Naive thymus-derived CD8-positive, alpha-beta T cell (primary cell): ENCODE results near the gene FBXW11. TPM values are rescaled to one million over a fixed set of nuclear protein-coding genes. Genes with fewer than 3 reads are reported as not detected.

Experiments
- ATAC-seq, 2 donors: fragments of 150-1000 bp; cut with Tn5 transposase in 1 of 2; sonication (Bioruptor Pico), chemical (Tn5 transposase) in 1 of 2; 1 replicate in 1 of 2; 2 replicates in 1 of 2; pipeline ENCODE4 v1.10.0; 2021; ENCODE audit warnings: mild to moderate bottlenecking in 2 of 2, moderate library complexity in 2 of 2
- POLR2A ChIA-PET: fragments of 350-600 bp; sonication (Branson Sonifier 250); formaldehyde crosslinking; loops from one replicate; lab custom pipeline; 2021; ENCODE audit warnings: antibody characterized with exemption; lab: Charles Lee
- DNase-seq, 10 donors: peaks; one replicate each; pipeline versions ENCODE4 v3.0.0 to v3.0.0-alpha.2; 2020 to 2022
- H3K27ac Mint-ChIP-seq, 10 donors: one replicate each; pipeline ENCODE4 v1.8.0; 2020 to 2022; ENCODE audit warnings: mild to moderate bottlenecking in 10 of 10, mixed read lengths in 10 of 10, moderate library complexity in 4 of 10, inconsistent platforms in 1 of 10
- H3K27me3 Mint-ChIP-seq, 5 donors: one replicate each; pipeline ENCODE4 v1.8.0; 2021 to 2022; ENCODE audit warnings: mixed read lengths in 5 of 5
- H3K36me3 Mint-ChIP-seq, 3 donors: one replicate each; pipeline ENCODE4 v1.8.0; 2020 to 2022; ENCODE audit warnings: mixed read lengths in 3 of 3, mild to moderate bottlenecking in 2 of 3, inconsistent platforms in 1 of 3
- H3K4me1 Mint-ChIP-seq, 4 donors: one replicate each; pipeline ENCODE4 v1.8.0; 2021 to 2022; ENCODE audit warnings: mixed read lengths in 4 of 4
- H3K4me3 Mint-ChIP-seq, 10 donors: one replicate each; pipeline ENCODE4 v1.8.0; 2020 to 2022; ENCODE audit warnings: mild to moderate bottlenecking in 10 of 10, mixed read lengths in 10 of 10, moderate library complexity in 6 of 10, inconsistent platforms in 1 of 10
- H3K9me3 Mint-ChIP-seq, 9 donors: one replicate each; pipeline ENCODE4 v1.8.0; 2020 to 2022; ENCODE audit warnings: mixed read lengths in 9 of 9, mild to moderate bottlenecking in 3 of 9, inconsistent platforms in 1 of 9, moderate library complexity in 1 of 9
- polyA plus RNA-seq, 3 donors: library from polyadenylated mRNA; unstranded; fragments of 300-500 nt; fragmentation: Illumina TruSeq; gene quantifications; one replicate each; pipeline ENCODE4 v1.2.3, GENCODE V29; 2021
- total RNA-seq, 8 experiments: library from RNA in 2 of 8; stranded (reverse) in 2 of 8; gene quantifications; one replicate each; pipeline ENCODE4 v1.2.3 and lab custom pipeline; 2021 to 2026

Gene FBXW11
- total and polyA plus RNA-seq, 5 experiments from 2014 or later, result 13.5 to 39.5 (median 18.3) TPM

GRCh38 chr5:171840711-171841522, 165.5 kb downstream of the FBXW11 start:
- DNase-seq (no peak), ATAC-seq (no peak)
- POLR2A ChIA-PET, result no interaction called here
- Mint-ChIP-seq H3K27me3 (no peaks in the 10 kb centered on the region), H3K9me3 (peaks cover 0 to 2% (median 0%) of the 10 kb centered on the region in 9 donors), H3K27ac (no peak overlapping the region), H3K36me3 (peaks cover 0 to 11% (median 0%) of the 10 kb centered on the region in 3 donors), H3K4me1 (peaks cover 0 to 5% (median 3%) of the 10 kb centered on the region in 4 donors), H3K4me3 (no peak overlapping the region)

- peaks cover 0 to 3% (median 0%) of the 10 kb centered on the region in 9 donors for H3K9me3 Mint-ChIP-seq
- H3K36me3 Mint-ChIP-seq, result peaks cover 0 to 11% (median under 1%) of the 10 kb centered on the region in 3 donors
- ATAC-seq (no peak), DNase-seq (no peak)
- H3K4me1 Mint-ChIP-seq, result peaks cover 0 to 3% (median 3%) of the 10 kb centered on the region in 4 donors
- POLR2A ChIA-PET, result no interaction called here
- H3K4me3 Mint-ChIP-seq, result no peak overlapping the region
- H3K27me3 Mint-ChIP-seq, result no peaks in the 10 kb centered on the region
- H3K27ac Mint-ChIP-seq, result peak overlapping the region in 1 of 10 donors; percentile 41
Measured at GRCh38 chr5:171840066-171840465, 166.4 kb downstream of the FBXW11 start.

GRCh38 chr5:171839112-171839511, 167.3 kb downstream of the FBXW11 start:
- Mint-ChIP-seq H3K9me3 (peaks cover 0 to 4% (median 0%) of the 10 kb centered on the region in 9 donors), H3K36me3 (peaks cover 0 to 11% (median 11%) of the 10 kb centered on the region in 3 donors), H3K4me3 (no peak overlapping the region), H3K4me1 (peaks cover 0 to 3% (median 3%) of the 10 kb centered on the region in 4 donors), H3K27me3 (no peaks in the 10 kb centered on the region), H3K27ac (no peak overlapping the region)
- POLR2A ChIA-PET, result interaction anchor here (0.7 kb wide), 1 partner anchor 182 kb away, joined by 3 read pairs; no protein-coding TSS in a partner anchor
- DNase-seq (no peak), ATAC-seq (no peak)

- H3K36me3 Mint-ChIP-seq, result peaks cover 7 to 17% (median 9%) of the 10 kb centered on the region in 3 donors
- DNase-seq (no peak), ATAC-seq (no peak)
- no peak overlapping the region for H3K27ac Mint-ChIP-seq
- peaks cover 0 to 3% (median 2%) of the 10 kb centered on the region in 4 donors for H3K4me1 Mint-ChIP-seq
- no peaks in the 10 kb centered on the region for H3K27me3 Mint-ChIP-seq
- peaks cover 0 to 10% (median 5%) of the 10 kb centered on the region in 9 donors for H3K9me3 Mint-ChIP-seq
- POLR2A ChIA-PET, result interaction anchor here (0.5 kb wide), 1 partner anchor 332 kb away, joined by 5 read pairs; no protein-coding TSS in a partner anchor
- H3K4me3 Mint-ChIP-seq, result no peak overlapping the region
Measured at GRCh38 chr5:171838066-171838465, 168.4 kb downstream of the FBXW11 start.

- Mint-ChIP-seq H3K27me3 (no peaks in the 10 kb centered on the region), H3K27ac (no peak overlapping the region), H3K4me1 (peaks cover 0 to 3% (median 1%) of the 10 kb centered on the region in 4 donors), H3K4me3 (no peak overlapping the region), H3K9me3 (peaks cover 0 to 14% (median 9%) of the 10 kb centered on the region in 9 donors), H3K36me3 (peaks cover 7 to 22% (median 12%) of the 10 kb centered on the region in 3 donors)
- no peak for ATAC-seq
- POLR2A ChIA-PET, result no interaction called here
- no peak for DNase-seq
Measured at GRCh38 chr5:171837522-171837921, 168.9 kb downstream of the FBXW11 start.

- Mint-ChIP-seq H3K9me3 (peaks cover 4 to 25% (median 17%) of the 10 kb centered on the region in 9 donors), H3K4me3 (no peak overlapping the region), H3K27me3 (no peaks in the 10 kb centered on the region), H3K4me1 (no peaks in the 10 kb centered on the region), H3K27ac (no peak overlapping the region), H3K36me3 (peaks cover 2 to 26% (median 18%) of the 10 kb centered on the region in 3 donors)
- ATAC-seq (no peak), DNase-seq (no peak)
- POLR2A ChIA-PET, result no interaction called here
Measured at GRCh38 chr5:171835066-171835465, 171.4 kb downstream of the FBXW11 start.

GRCh38 chr5:171834461-171834860, 172.0 kb downstream of the FBXW11 start:
- POLR2A ChIA-PET, result no interaction called here
- Mint-ChIP-seq H3K36me3 (peaks cover 0 to 27% (median 18%) of the 10 kb centered on the region in 3 donors), H3K4me1 (no peaks in the 10 kb centered on the region), H3K27ac (no peak overlapping the region), H3K27me3 (no peaks in the 10 kb centered on the region), H3K4me3 (no peak overlapping the region), H3K9me3 (peaks cover 4 to 29% (median 17%) of the 10 kb centered on the region in 9 donors)
- ATAC-seq (no peak), DNase-seq (no peak)

- no peak for ATAC-seq
- no peaks in the 10 kb centered on the region for H3K4me1 Mint-ChIP-seq
- peaks cover 4 to 29% (median 17%) of the 10 kb centered on the region in 9 donors for H3K9me3 Mint-ChIP-seq
- H3K4me3 Mint-ChIP-seq, result no peak overlapping the region
- no peak overlapping the region for H3K27ac Mint-ChIP-seq
- POLR2A ChIA-PET, result no interaction called here
- H3K36me3 Mint-ChIP-seq, result peaks cover 0 to 27% (median 18%) of the 10 kb centered on the region in 3 donors
- no peak for DNase-seq
- no peaks in the 10 kb centered on the region for H3K27me3 Mint-ChIP-seq
Measured at GRCh38 chr5:171832775-171833174, 173.7 kb downstream of the FBXW11 start.

GRCh38 chr5:171830686-171831085, 175.8 kb downstream of the FBXW11 start:
- Mint-ChIP-seq H3K36me3 (peaks cover 0 to 27% (median 18%) of the 10 kb centered on the region in 3 donors), H3K4me3 (no peak overlapping the region), H3K27me3 (peaks cover 0 to 7% (median 0%) of the 10 kb centered on the region in 5 donors), H3K27ac (no peak overlapping the region), H3K4me1 (no peaks in the 10 kb centered on the region), H3K9me3 (peaks cover 4 to 29% (median 17%) of the 10 kb centered on the region in 9 donors)
- ATAC-seq (no peak), DNase-seq (no peak)
- POLR2A ChIA-PET, result no interaction called here

GRCh38 chr5:171827162-171827561, 179.3 kb downstream of the FBXW11 start:
- Mint-ChIP-seq H3K36me3 (peaks cover 0 to 3% (median 3%) of the 10 kb centered on the region in 3 donors), H3K4me1 (no peaks in the 10 kb centered on the region), H3K27me3 (peaks cover 0 to 10% (median 0%) of the 10 kb centered on the region in 5 donors), H3K9me3 (peaks cover 0 to 18% (median 11%) of the 10 kb centered on the region in 9 donors), H3K27ac (no peak overlapping the region), H3K4me3 (no peak overlapping the region)
- POLR2A ChIA-PET, result no interaction called here
- ATAC-seq (no peak), DNase-seq (no peak)

- Mint-ChIP-seq H3K4me3 (no peak overlapping the region), H3K36me3 (peaks cover 0 to 3% (median 0%) of the 10 kb centered on the region in 3 donors), H3K9me3 (peaks cover 0 to 8% (median 2%) of the 10 kb centered on the region in 9 donors), H3K27ac (no peak overlapping the region), H3K27me3 (peaks cover 0 to 10% (median 0%) of the 10 kb centered on the region in 5 donors), H3K4me1 (no peaks in the 10 kb centered on the region)
- DNase-seq (no peak), ATAC-seq (no peak)
- POLR2A ChIA-PET, result no interaction called here
Measured at GRCh38 chr5:171826132-171826531, 180.3 kb downstream of the FBXW11 start.

GRCh38 chr5:171825051-171825450, 181.4 kb downstream of the FBXW11 start:
- peaks cover 0 to 1% (median 0%) of the 10 kb centered on the region in 3 donors for H3K36me3 Mint-ChIP-seq
- no peak overlapping the region for H3K27ac Mint-ChIP-seq
- POLR2A ChIA-PET, result no interaction called here
- DNase-seq (no peak), ATAC-seq (no peak)
- no peaks in the 10 kb centered on the region for H3K4me1 Mint-ChIP-seq
- peaks cover 0 to 4% (median 1%) of the 10 kb centered on the region in 9 donors for H3K9me3 Mint-ChIP-seq
- H3K27me3 Mint-ChIP-seq, result peaks cover 0 to 10% (median 0%) of the 10 kb centered on the region in 5 donors
- H3K4me3 Mint-ChIP-seq, result no peak overlapping the region

GRCh38 chr5:171823269-171823668, 183.2 kb downstream of the FBXW11 start:
- no peaks in the 10 kb centered on the region for H3K9me3 Mint-ChIP-seq
- H3K36me3 Mint-ChIP-seq, result no peaks in the 10 kb centered on the region
- H3K27me3 Mint-ChIP-seq, result peaks cover 0 to 12% (median 0%) of the 10 kb centered on the region in 5 donors
- H3K4me1 Mint-ChIP-seq, result no peaks in the 10 kb centered on the region
- ATAC-seq (no peak), DNase-seq (no peak)
- H3K4me3 Mint-ChIP-seq, result no peak overlapping the region
- POLR2A ChIA-PET, result no interaction called here
- no peak overlapping the region for H3K27ac Mint-ChIP-seq
